COLO668 (cell line): ENCODE measurements around the gene GFOD1.

Source experiments
- DNase-seq: peaks from one replicate; lab custom pipeline; 2025; ENCODE audit not compliant: unreplicated experiment; lab: John Stamatoyannopoulos, UW

GFOD1 gene

DNA sequence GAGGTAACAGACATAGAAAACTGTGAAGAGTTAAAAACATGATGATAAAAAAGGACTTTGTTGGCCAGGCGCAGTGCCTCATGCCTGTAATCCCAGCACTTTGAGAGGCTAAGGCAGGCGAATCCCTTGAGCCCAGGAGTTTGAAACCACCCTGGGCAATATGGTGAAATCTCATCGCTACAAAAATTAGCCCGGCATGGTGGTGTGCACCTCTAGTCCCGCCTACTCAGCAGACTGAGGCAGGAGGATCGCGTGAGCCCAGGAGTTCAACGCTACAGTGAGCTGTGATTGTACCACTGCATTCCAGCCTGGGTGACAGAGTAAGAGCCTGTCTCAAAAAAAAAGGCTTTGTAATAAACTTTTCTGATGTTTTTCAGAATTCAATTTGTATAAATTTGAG, 60.1 kb downstream of the GFOD1 start:
- DNase-seq: no peak

DNA sequence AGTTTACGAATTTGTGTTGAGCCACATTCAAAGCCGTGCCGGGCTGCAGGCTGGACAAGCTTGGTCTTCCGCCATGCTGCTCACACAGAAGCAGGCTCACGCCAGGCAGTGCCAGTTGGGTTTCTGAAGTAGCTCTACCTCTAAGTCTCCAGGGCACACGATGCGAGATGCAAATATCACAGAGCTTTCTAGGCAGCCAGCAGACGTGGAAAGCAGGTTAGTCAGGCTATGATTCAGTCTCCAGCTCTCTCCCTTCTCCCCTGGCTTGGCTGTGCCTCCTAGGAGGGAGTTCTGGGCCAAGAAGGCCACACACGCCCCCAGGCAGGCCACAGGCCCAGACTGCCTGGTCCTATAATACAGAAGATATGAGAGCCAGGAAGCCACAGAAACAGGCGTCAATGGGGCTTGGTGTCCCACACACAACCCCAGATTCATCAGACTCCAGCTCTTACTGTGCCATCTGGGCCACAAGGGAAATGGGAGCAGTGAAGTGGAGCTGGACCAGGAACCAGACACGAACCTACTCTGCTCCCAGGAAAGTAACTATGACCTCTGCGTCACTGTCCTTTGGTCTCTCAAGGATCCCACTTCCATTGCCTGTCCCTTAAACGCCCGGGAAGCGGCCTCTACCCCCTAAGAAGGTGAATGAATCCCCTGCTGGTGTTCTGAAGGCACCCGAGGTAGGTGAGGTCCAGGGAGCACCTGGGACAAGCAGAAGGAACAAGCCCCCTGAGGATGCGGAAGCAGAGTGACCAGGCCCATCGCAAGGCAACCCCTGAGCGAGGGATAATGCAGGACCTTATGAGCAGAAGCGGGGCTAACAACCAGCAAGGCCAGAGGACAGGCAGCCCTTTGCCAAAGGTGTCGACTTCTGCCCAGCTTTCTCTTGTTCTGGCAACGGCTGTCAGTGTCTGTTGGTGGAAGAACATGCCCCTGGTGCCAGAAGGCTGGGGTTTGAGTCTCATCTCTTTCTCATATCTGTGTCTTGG, 61.2 kb downstream of the GFOD1 start:
- DNase-seq: no peak

DNA sequence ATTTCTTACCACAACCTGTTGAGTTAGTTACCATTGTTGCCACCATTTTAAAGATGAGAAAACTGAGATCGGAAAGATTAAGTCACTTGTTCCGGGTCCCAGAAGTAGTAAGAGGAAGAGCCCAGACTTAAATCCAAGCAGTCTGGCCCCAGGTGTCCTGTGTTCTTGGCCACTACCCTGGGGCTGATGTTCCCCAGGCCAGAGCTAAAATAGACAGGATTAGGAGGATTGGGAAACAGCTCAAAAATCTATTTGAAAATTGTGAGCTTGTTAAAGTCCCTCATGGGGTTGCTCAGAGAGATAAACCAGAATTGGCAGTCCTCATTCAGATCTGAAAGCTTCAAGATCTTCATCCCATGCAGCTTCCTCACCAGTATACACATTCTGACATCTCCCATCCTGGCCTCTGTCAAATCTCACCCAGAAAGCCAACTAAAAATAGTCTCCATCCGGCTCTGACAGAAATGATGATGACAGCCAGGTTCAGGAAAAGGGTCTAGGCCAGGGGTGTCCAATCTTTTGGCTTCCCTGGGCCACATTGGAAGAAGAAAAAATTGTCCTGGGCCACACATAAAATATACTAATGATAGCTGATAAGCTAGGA, 62.0 kb downstream of the GFOD1 start:
- no peak for DNase-seq

GRCh38 chr6:13423252-13423651, 64.1 kb downstream of the GFOD1 start:
- DNase-seq: no peak

GRCh38 chr6:13422681-13423221, 64.6 kb downstream of the GFOD1 start:
- DNase-seq: no peak

- no peak for DNase-seq
Observed at GRCh38 chr6:13421425-13422059, 65.9 kb downstream of the GFOD1 start.

DNA sequence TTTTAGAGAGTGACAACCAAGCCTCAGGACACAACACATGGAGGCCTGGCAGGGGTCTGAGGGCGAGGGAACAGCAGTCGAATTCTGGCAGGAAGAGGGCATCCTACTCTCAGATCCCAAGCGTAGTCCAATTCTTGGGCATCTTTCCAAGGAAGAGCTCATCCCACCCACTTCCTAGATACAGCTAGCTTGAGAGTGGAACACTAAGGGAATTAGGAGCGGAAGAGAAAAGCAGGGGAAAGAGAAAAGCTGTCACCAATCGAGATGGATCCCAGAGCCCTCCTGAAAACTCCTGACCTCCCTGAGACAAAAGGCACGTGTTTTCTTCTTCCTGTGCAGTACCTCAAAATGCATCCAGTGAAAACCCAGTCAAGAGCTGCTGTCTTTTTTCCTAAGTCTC, 67.1 kb downstream of the GFOD1 start:
- DNase-seq: no peak

- no peak for DNase-seq
Observed at GRCh38 chr6:13419422-13420195, 67.8 kb downstream of the GFOD1 start.

DNA sequence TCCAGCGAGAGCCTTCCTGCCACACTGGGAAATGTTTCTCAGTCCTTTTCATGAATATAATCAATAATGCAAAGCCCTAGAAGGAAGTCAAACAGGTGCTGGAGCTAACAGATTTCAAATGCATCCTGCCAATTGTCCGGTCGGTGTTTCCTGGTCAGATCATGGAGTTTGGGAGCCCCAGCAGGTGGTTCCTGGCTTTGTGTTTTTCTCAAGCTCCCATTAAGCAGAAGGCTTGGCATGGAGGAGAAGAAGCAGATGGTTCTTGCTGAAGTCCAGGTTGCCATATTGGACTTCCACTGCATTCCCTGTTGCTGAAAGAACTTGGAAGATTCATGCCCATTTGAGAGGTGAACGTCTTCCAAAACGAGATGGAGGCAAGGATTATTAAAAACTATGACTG, 68.6 kb downstream of the GFOD1 start:
- no peak for DNase-seq

DNA sequence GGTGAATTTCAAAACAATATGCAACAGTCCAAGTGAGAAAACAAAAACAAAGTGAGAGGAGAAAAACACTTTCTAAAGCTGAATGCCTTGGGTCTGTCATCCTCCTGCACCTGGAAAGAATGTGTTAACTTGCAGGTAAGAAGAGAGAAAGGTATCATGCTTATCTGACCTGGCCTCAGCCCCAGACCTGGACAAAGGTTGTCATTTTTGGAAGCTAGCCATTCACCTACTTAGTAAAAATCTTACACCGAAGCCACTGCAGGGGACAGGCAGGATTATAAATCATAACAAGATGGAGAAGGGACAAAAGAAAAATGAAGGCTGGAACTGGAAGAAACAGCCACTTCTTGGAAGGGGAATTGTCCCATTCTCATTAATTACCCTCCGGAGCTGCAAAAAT, 69.4 kb downstream of the GFOD1 start:
- no peak for DNase-seq

GRCh38 chr6:13417431-13417830, 70.0 kb downstream of the GFOD1 start:
- DNase-seq: no peak

- no peak for DNase-seq
Observed at GRCh38 chr6:13415283-13415682, 72.1 kb downstream of the GFOD1 start.

DNA sequence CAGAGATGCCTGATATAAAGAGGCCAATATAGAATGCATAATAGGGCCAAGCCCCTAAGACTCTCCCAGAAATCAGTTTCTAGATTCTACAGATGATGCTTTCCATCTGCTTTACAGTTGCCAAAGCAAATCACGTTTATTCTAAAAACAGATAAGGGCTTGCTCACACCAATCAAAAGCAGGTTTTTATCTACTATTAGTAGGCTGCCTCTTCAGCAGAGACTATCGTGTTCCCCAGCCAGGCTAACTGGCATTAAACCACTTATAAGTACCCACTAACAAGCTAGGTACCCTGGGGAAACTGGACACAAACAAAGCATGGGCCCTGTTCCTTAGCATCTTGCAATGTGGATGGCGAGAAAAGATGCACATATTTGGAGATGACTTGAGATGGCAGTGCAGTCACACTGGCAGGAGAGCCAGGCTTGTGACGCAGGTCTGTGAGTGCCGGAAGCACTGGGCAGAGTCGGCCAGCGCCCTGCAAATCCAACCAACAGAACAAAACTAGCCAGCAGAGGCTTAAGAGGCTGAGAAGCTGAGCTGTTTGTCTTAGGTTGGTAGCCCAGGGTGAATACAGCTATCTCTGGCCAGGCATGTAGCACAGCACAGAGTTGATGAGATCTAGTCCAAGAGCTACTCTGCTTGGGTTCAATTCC, 73.4 kb downstream of the GFOD1 start:
- DNase-seq: no peak

DNA sequence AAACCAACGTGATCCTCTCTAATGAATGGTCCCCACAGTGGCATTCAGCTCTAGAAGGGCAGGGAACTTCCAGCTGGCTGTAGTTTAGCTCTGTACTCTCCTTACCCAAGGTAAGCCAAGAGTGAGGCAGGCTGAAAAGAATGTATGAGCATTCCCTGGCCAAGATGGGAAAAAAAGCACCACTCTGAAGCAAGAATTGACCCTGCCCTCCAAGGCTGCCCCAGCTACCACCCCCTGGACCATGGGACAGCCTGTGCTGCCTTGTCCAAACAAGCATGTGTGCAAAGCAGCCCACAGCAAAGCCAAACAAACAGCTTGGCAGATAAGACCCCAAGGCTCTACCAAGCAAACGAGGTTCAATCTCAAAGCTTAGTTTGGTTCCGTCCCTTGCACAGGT, 73.9 kb downstream of the GFOD1 start:
- no peak for DNase-seq

GRCh38 chr6:13412639-13413465, 74.5 kb downstream of the GFOD1 start:
- DNase-seq: no peak

GRCh38 chr6:13412211-13412610, 75.2 kb downstream of the GFOD1 start:
- DNase-seq: no peak

GRCh38 chr6:13411484-13411883, 75.9 kb downstream of the GFOD1 start:
- DNase-seq: no peak

DNA sequence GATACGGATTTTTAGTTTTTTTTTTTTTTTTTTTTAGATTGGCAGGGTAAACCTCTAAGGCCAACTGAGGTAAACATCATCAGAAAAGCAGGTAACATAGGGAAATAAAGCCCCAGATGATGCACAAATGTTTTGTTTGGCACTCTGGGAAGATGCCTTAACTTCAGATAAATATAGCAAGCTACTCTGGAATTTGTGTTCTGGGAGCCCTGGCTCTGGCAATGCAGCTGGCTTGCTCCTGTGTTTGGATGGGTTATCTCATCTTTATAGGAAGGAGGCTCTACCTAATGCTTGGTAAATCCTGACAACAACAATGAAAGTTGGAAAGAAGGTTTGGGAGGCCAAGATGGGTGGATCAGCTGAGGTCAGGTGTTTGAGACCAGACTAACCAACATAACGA, 77.4 kb downstream of the GFOD1 start:
- DNase-seq: no peak
